Measurements from ENCODE around the gene NLGN2. TPM values are rescaled to one million over a fixed set of nuclear protein-coding genes. Genes with fewer than 3 reads are reported as not detected.

The NLGN2 gene
- total and polyA plus RNA-seq, 2 of the 8 experiments (the other 6 are each of a cell fraction or from before 2014, with no cell fraction given), result 21.2 to 62.8 TPM

DNA sequence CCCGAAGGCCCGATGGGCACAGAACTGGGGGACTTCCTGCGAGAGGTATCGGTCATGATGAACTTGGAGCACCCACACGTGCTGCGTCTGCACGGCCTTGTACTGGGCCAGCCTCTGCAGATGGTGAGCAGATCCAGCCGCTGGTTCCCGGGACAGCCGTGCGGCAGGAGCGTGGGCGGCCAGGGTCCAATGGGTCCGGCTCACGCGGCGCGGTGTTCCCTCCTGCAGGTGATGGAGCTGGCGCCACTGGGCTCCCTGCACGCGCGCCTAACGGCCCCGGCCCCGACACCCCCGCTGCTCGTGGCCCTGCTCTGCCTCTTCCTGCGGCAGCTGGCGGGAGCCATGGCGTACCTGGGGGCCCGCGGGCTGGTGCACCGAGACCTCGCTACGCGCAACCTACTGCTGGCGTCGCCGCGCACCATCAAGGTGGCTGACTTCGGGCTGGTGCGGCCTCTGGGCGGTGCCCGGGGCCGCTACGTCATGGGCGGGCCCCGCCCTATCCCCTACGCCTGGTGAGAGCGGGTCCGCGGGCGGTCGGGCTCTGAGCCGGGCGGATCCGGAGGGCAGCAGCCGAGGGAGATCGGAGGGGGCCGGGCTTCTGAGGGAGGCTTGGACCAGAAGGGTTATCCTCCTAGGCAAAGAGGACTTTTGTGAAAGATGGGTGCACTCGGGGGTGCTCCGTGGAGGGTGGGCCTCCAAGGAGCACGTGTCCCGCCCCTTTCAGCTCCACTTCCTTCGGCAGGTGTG is 23.7 kb upstream of the NLGN2 start:
- 20% methylated on average over 56 of the region's 65 CpGs; no CpG with 5 or more reads in 1 of the 2 experiments for WGBS, 2 experiments (ENCODE audit: extremely low coverage in 1 of 2, insufficient coverage in 1 of 2, insufficient read length in 1 of 2, insufficient replicate concordance in 2 of 2, low coverage in 1 of 2, low lambda C conversion rate in 2 of 2, missing lambda C conversion rate in 1 of 2)
- FAIRE-seq, result no peak
- peak overlapping the region; percentile 78 for H3K4me2 ChIP-seq (ENCODE audit: insufficient read depth in 1 of 2, low read depth in 2 of 2, low read length in 2 of 2)
- peak; percentile 40 for TF ChIP-seq ASH2L (IDR thresholded peaks at IDR 0.05; ENCODE audit: low read length)
- TF ChIP-seq RBBP5 (IDR thresholded peaks at IDR 0.05; ENCODE audit: borderline replicate concordance, low read depth, low read length), result 0 out of 2 replicates have a peak, but pooled peaks have one; percentile 1
- TF ChIP-seq SP1 (IDR thresholded peaks at IDR 0.05; ENCODE audit: low read depth, low read length), result no peak
- peak; percentile 65 for TF ChIP-seq KDM4A (IDR thresholded peaks at IDR 0.05; ENCODE audit: low read depth, low read length, severe bottlenecking)
- TF ChIP-seq POLR2AphosphoS5 (IDR thresholded peaks at IDR 0.05; ENCODE audit: low read depth, low read length), result peak; percentile 37
- TF ChIP-seq CHD2 (IDR thresholded peaks at IDR 0.05; ENCODE audit: low read length), result no peak
- TF ChIP-seq CHD1 (IDR thresholded peaks at IDR 0.05; ENCODE audit: low read depth, low read length), result no peak
- TF ChIP-seq CREB1 (IDR thresholded peaks at IDR 0.05), result peak; percentile 84
- no peak for TF ChIP-seq JUND (IDR thresholded peaks at IDR 0.05; ENCODE audit: low read length)
- TF ChIP-seq, protein P1, sequence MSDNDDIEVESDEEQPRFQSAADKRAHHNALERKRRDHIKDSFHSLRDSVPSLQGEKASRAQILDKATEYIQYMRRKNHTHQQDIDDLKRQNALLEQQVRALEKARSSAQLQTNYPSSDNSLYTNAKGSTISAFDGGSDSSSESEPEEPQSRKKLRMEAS (IDR thresholded peaks at IDR 0.05), result peak; percentile 73
- TF ChIP-seq CTBP2 (IDR thresholded peaks at IDR 0.05; ENCODE audit: borderline replicate concordance, insufficient read depth, insufficient read length, low read length), result no peak

More for the DNA sequence above, 23.7 kb upstream of the NLGN2 start:
- H3K14ac ChIP-seq (ENCODE audit: insufficient read length), result no peak overlapping the region
- peak overlapping the region; percentile 22 for H4K91ac ChIP-seq (replicated peaks; ENCODE audit: insufficient read length, low read length)
- H3K27me3 ChIP-seq (replicated peaks in 1 of 4; ENCODE audit: control insufficient read depth in 3 of 4, extremely low read depth in 1 of 4, insufficient read depth in 3 of 4, low read length in 3 of 4), result peaks cover 0 to 39% (median 29%) of the 10 kb centered on the region in 4 experiments; a peak in 6 of 7 replicates
- H4K8ac ChIP-seq (ENCODE audit: extremely low read depth, insufficient read depth, low read length), result peak overlapping the region; percentile 45
- H2AFZ ChIP-seq (ENCODE audit: low read length), result no peak overlapping the region
- H3K4ac ChIP-seq (replicated peaks; ENCODE audit: insufficient read length, low read depth, low read length), result peak overlapping the region; percentile 27
- ChIA-PET CTCF (ENCODE audit: partially characterized antibody) (interaction anchor here (0.7 to 4.0 kb wide), 10 partner anchors 9 to 176 kb away, joined by 3 to 21 read pairs (median 6); partner anchors contain the start of genes PLSCR3 and TMEM95), POLR2A (ENCODE audit: partially characterized antibody) (interaction anchor here (0.6 to 3.7 kb wide), 16 partner anchors 10 to 229 kb away, joined by 3 to 16 read pairs (median 4); partner anchors contain the start of genes PLSCR3, TMEM95 and ZBTB4)
- no peak overlapping the region; the same call in 1 of the 2 replicates for H2BK5ac ChIP-seq (ENCODE audit: low read depth, low read length)
- H3K4me3 ChIP-seq (ENCODE audit: extremely low read depth in 1 of 4, insufficient read depth in 2 of 4, low read depth in 3 of 4, low read length in 4 of 4), result peak overlapping the region; percentile 36 to 60 (median 46)
- H2BK120ac ChIP-seq (replicated peaks; ENCODE audit: low read depth, low read length), result no peak overlapping the region
- H4K20me1 ChIP-seq (replicated peaks in 1 of 2; ENCODE audit: control insufficient read depth in 1 of 2, insufficient read depth in 2 of 2, low read length in 2 of 2), result peaks cover 2 to 10% of the 10 kb centered on the region in 2 experiments
- H2BK15ac ChIP-seq (ENCODE audit: low read length), result peak overlapping the region; percentile 96; the same call in 1 of the 2 replicates
- H3K9me3 ChIP-seq (ENCODE audit: insufficient read depth in 2 of 2, low read depth in 1 of 2, low read length in 1 of 2), result peaks cover 0 to 7% of the 10 kb centered on the region in 2 experiments; a peak in 1 of 4 replicates
- H3K27ac ChIP-seq (ENCODE audit: low read depth, low read length), result no peak overlapping the region
- H2AK5ac ChIP-seq (ENCODE audit: low read depth, low read length), result no peak overlapping the region
- peaks cover 0 to 6% (median under 1%) of the 10 kb centered on the region in 4 experiments; a peak in 4 of 8 replicates for H3K36me3 ChIP-seq (ENCODE audit: control insufficient read depth in 2 of 4, insufficient read depth in 4 of 4, low read length in 3 of 4)
- no peak overlapping the region for H2BK12ac ChIP-seq (ENCODE audit: low read depth, low read length)
- peaks cover 0 to 17% (median 10%) of the 10 kb centered on the region in 4 experiments; a peak in 6 of 7 replicates for H3K4me1 ChIP-seq (replicated peaks in 1 of 4; ENCODE audit: control insufficient read depth in 3 of 4, insufficient read depth in 4 of 4, low read length in 3 of 4)
- H3K56ac ChIP-seq (replicated peaks; ENCODE audit: insufficient read length, low read depth, low read length), result no peak overlapping the region
- peak overlapping the region; percentile 90 for H3K18ac ChIP-seq (ENCODE audit: extremely low read depth, low read length)
- peak overlapping the region in 3 of 4 experiments; percentile 7 to 46 (median 29); a peak in 2 of 7 replicates for H3K9ac ChIP-seq (replicated peaks in 1 of 4; ENCODE audit: extremely low read depth in 1 of 4, low read depth in 3 of 4, low read length in 3 of 4)
- H2BK20ac ChIP-seq (ENCODE audit: low read length), result no peak overlapping the region
- DNase-seq (ENCODE audit: low read depth in 1 of 2, low spot score in 2 of 2), result peak in 1 of 2 experiments; percentile 92
- H3K79me2 ChIP-seq (ENCODE audit: control insufficient read depth in 1 of 2, insufficient read depth in 2 of 2, low read length in 2 of 2), result no peaks in the 10 kb centered on the region
- H3K79me1 ChIP-seq (ENCODE audit: low read depth, low read length), result peaks cover 3% of the 10 kb centered on the region; the same call in 1 of the 2 replicates
- H3K23me2 ChIP-seq (ENCODE audit: low read depth, low read length), result peaks cover 12% of the 10 kb centered on the region; the same call in 1 of the 2 replicates
- H3K23ac ChIP-seq (ENCODE audit: insufficient read length), result no peak overlapping the region
- no peak overlapping the region for H4K5ac ChIP-seq (ENCODE audit: insufficient read length, low read depth, low read length)
